Neural progenitor cell (in vitro differentiated cells): Measurements from ENCODE around the gene CDC42. TPM values are rescaled to one million over a fixed set of nuclear protein-coding genes. Genes with fewer than 3 reads are reported as not detected.

Experiments used
- DNase-seq: peaks from one replicate; pipeline ENCODE4 v3.0.0-alpha.2; 2016; ENCODE audit warnings: low spot score
- H2AFZ ChIP-seq: fragments of 200-600 bp; sonication (generic); replicated peaks from 2 replicates; pipeline ENCODE4 v1.6.1; 2016; ENCODE audit warnings: antibody characterized with exemption
- H3F3A ChIP-seq: fragments of 200-600 bp; sonication (generic); 2 replicates; pipeline ENCODE4 v1.6.1; 2016; ENCODE audit warnings: antibody characterized with exemption, low read depth
- H3K27ac ChIP-seq: fragments of 200-600 bp; sonication (generic); 2 replicates; pipeline ENCODE4 v1.5.1; 2016; ENCODE audit warnings: mild to moderate bottlenecking
- H3K27me3 ChIP-seq: fragments of 200-600 bp; sonication (generic); 2 replicates; pipeline ENCODE4 v1.6.1; 2016; ENCODE audit warnings: mild to moderate bottlenecking, moderate library complexity
- H3K36me3 ChIP-seq: fragments of 200-600 bp; sonication (generic); 2 replicates; pipeline ENCODE4 v1.5.1; 2016
- H3K4me1 ChIP-seq: fragments of 200-600 bp; sonication (generic); 2 replicates; pipeline ENCODE4 v1.6.1; 2016; ENCODE audit warnings: mixed run types
- H3K4me2 ChIP-seq: fragments of 200-600 bp; sonication (generic); 2 replicates; pipeline ENCODE4 v1.6.1; 2016
- H3K4me3 ChIP-seq: fragments of 200-600 bp; sonication (generic); 2 replicates; pipeline ENCODE4 v1.5.1; 2016
- H3K79me2 ChIP-seq: fragments of 200-600 bp; sonication (generic); 2 replicates; pipeline ENCODE4 v1.6.1; 2016; ENCODE audit warnings: low read depth
- H3K9ac ChIP-seq: fragments of 200-600 bp; sonication (generic); 2 replicates; pipeline ENCODE4 v1.6.1; 2016
- H3K9me3 ChIP-seq: fragments of 200-600 bp; sonication (generic); 2 replicates; pipeline ENCODE4 v1.5.1; 2016; ENCODE audit warnings: low read depth
- H4K20me1 ChIP-seq: fragments of 200-600 bp; sonication (generic); 2 replicates; pipeline ENCODE4 v1.6.1; 2016; ENCODE audit warnings: low read depth
- H3K27ac Mint-ChIP-seq: 3 replicates; pipeline ENCODE4 v1.8.0; 2021; ENCODE audit warnings: mixed read lengths
- H3K27me3 Mint-ChIP-seq: 2 replicates; pipeline ENCODE4 v1.8.0; 2022; ENCODE audit warnings: low read depth, mild to moderate bottlenecking, inconsistent platforms, moderate library complexity, mixed read lengths; ENCODE audit not compliant: insufficient read depth
- H3K36me3 Mint-ChIP-seq: 3 replicates; pipeline ENCODE4 v1.8.0; 2021; ENCODE audit warnings: mixed read lengths
- H3K4me1 Mint-ChIP-seq: 3 replicates; pipeline ENCODE4 v1.8.0; 2021; ENCODE audit warnings: mixed read lengths
- H3K4me3 Mint-ChIP-seq: 3 replicates; pipeline ENCODE4 v1.8.0; 2021; ENCODE audit warnings: mild to moderate bottlenecking, moderate library complexity, mixed read lengths
- H3K9me3 Mint-ChIP-seq: 3 replicates; pipeline ENCODE4 v1.8.0; 2020; ENCODE audit warnings: mixed read lengths
- CTCF ChIP-seq: fragments of 200-600 bp; sonication (generic); IDR thresholded peaks from 2 replicates; pipeline ENCODE4 v1.5.1; 2017; ENCODE audit warnings: antibody characterized with exemption, mild to moderate bottlenecking
- EZH2 ChIP-seq: fragments of 200-600 bp; sonication (generic); IDR thresholded peaks from 2 replicates; pipeline ENCODE4 v1.6.1; 2017; ENCODE audit warnings: antibody characterized with exemption, mild to moderate bottlenecking, moderate library complexity
- EZH2phosphoT487 ChIP-seq: fragments of 200-600 bp; sonication (generic); IDR thresholded peaks from 2 replicates; pipeline ENCODE4 v1.6.1; 2017; ENCODE audit warnings: antibody characterized with exemption
- total RNA-seq: library from RNA; depleted of rRNA; stranded (reverse); fragments of >200 nt; gene quantifications from 2 replicates; pipeline ENCODE4 v1.2.3, GENCODE V29; 2015; ENCODE audit warnings: low replicate concordance

The CDC42 gene
- total RNA-seq, 1 donor from 2014 or later, result 348 TPM

DNA sequence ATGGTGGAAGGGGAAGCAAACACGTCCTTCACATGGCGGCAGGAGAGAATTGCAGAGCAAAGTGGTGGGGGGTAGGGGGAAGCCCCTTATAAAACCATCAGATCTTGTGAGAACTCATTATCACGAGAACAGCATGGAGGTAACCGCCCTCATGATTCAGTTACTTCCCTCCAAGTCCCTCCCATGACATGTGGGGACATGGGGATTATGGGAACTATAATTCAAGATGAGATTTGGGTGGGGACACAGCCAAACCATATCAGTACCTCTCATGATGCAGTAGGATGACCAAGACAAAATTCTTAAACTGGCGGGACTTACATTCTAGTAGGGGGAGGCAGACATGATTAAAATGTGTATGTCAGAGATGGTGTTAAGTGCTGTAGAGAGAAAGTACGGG, 51.6 kb downstream of the CDC42 start:
- Histone ChIP-seq H3K4me3 (no peak overlapping the region), H3K27ac (no peak overlapping the region), H3K27me3 (no peaks in the 10 kb centered on the region), H3K9ac (no peak overlapping the region), H3K36me3 (no peaks in the 10 kb centered on the region), H2AFZ (no peak overlapping the region), H3K9me3 (no peaks in the 10 kb centered on the region), H4K20me1 (peaks cover 72% of the 10 kb centered on the region), H3K79me2 (peaks cover 14% of the 10 kb centered on the region), H3K4me1 (no peaks in the 10 kb centered on the region), H3F3A (peaks cover 10% of the 10 kb centered on the region), H3K4me2 (no peak overlapping the region)
- Mint-ChIP-seq H3K36me3 (peaks cover 12% of the 10 kb centered on the region), H3K27ac (no peak overlapping the region), H3K4me3 (no peak overlapping the region), H3K27me3 (no peaks in the 10 kb centered on the region), H3K9me3 (no peaks in the 10 kb centered on the region), H3K4me1 (peaks cover 5% of the 10 kb centered on the region)
- no peak for DNase-seq
- TF ChIP-seq EZH2phosphoT487 (no peak), CTCF (no peak), EZH2 (no peak)

DNA sequence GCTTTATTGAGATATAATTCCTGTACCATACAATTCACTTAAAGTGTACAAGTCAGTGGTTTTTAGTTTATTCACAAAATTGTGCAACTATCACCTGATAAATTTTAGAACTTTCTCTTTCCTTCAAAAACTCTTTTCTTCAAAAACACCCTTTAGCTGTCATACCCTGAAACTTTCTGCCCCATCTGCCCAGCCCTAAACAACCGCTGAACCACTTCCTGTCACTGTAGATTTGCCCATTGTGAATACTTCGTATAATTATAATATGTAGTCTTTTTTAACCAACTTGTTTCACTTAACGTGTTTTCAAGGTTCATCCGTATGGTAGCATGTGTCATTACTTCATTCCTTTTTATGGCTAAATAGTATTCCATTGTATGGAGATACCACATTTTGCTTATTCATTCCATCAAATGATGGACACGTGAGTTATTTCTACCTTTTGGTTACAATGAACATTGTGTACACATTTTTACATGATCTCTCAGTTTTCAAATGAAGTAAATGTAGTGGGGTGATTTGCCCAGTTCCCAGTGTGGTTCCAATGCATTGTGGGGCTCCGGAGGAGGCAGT, 52.4 kb downstream of the CDC42 start:
- Histone ChIP-seq H3F3A (peaks cover 10% of the 10 kb centered on the region), H3K79me2 (peaks cover 14% of the 10 kb centered on the region), H3K27me3 (no peaks in the 10 kb centered on the region), H2AFZ (no peak overlapping the region), H3K27ac (no peak overlapping the region), H3K4me3 (no peak overlapping the region), H4K20me1 (peaks cover 80% of the 10 kb centered on the region), H3K4me2 (no peak overlapping the region), H3K36me3 (no peaks in the 10 kb centered on the region), H3K9ac (no peak overlapping the region), H3K9me3 (no peaks in the 10 kb centered on the region), H3K4me1 (no peaks in the 10 kb centered on the region)
- TF ChIP-seq EZH2phosphoT487, result no peak
- no peak for TF ChIP-seq EZH2
- TF ChIP-seq CTCF, result no peak
- H3K27ac Mint-ChIP-seq, result no peak overlapping the region
- DNase-seq, result no peak
- H3K4me3 Mint-ChIP-seq, result no peak overlapping the region
- peaks cover 12% of the 10 kb centered on the region for H3K36me3 Mint-ChIP-seq
- no peaks in the 10 kb centered on the region for H3K27me3 Mint-ChIP-seq
- H3K9me3 Mint-ChIP-seq, result no peaks in the 10 kb centered on the region
- H3K4me1 Mint-ChIP-seq, result peaks cover 7% of the 10 kb centered on the region

GRCh38 chr1:22105611-22106207, 53.2 kb downstream of the CDC42 start:
- Histone ChIP-seq H2AFZ (no peak overlapping the region), H3K4me2 (no peak overlapping the region), H3K9me3 (no peaks in the 10 kb centered on the region), H3K9ac (no peak overlapping the region), H3F3A (peaks cover 10% of the 10 kb centered on the region), H3K4me3 (no peak overlapping the region), H3K27me3 (no peaks in the 10 kb centered on the region), H3K27ac (no peak overlapping the region), H3K4me1 (no peaks in the 10 kb centered on the region), H4K20me1 (peaks cover 83% of the 10 kb centered on the region), H3K79me2 (peaks cover 14% of the 10 kb centered on the region), H3K36me3 (no peaks in the 10 kb centered on the region)
- no peaks in the 10 kb centered on the region for H3K27me3 Mint-ChIP-seq
- H3K4me1 Mint-ChIP-seq, result peaks cover 7% of the 10 kb centered on the region
- peaks cover 12% of the 10 kb centered on the region for H3K36me3 Mint-ChIP-seq
- H3K9me3 Mint-ChIP-seq, result no peaks in the 10 kb centered on the region
- TF ChIP-seq EZH2phosphoT487, result no peak
- TF ChIP-seq CTCF, result peak; percentile 87
- TF ChIP-seq EZH2, result no peak
- DNase-seq, result peak; percentile 69
- H3K27ac Mint-ChIP-seq, result no peak overlapping the region
- H3K4me3 Mint-ChIP-seq, result no peak overlapping the region
